H1 (cell line): ENCODE data around the gene CLDND1. TPM values are rescaled to one million over a fixed set of nuclear protein-coding genes. Genes with fewer than 3 reads are reported as not detected.

Experiments
- CTCF ChIA-PET: fragments of 300-600 bp; sonication (Branson Sonifier 250); formaldehyde crosslinking; loops from one replicate; lab custom pipeline; 2021; ENCODE audit not compliant: partially characterized antibody; lab: Charles Lee
- POLR2A ChIA-PET: fragments of 300-600 bp; sonication (Branson Sonifier 250); formaldehyde crosslinking; loops from one replicate; lab custom pipeline; 2021; ENCODE audit warnings: inconsistent platforms; ENCODE audit not compliant: partially characterized antibody; lab: Charles Lee
- DNase-seq, 2 experiments: peaks; one replicate each; pipeline versions ENCODE4 v3.0.0 to v3.0.0-alpha.2; 2010 to 2022; ENCODE audit warnings: low spot score in 2 of 2, low read depth in 1 of 2, mixed read lengths in 1 of 2
- FAIRE-seq: peaks from 2 replicates; lab custom pipeline; 2011; peaks lifted over from hg19 to GRCh38; lab: Jason Lieb, UNC
- H2AFZ ChIP-seq: 2 replicates; pipeline ENCODE4 v1.8.1; 2012; ENCODE audit warnings: low read length, inconsistent platforms
- H2AK5ac ChIP-seq: 2 replicates; pipeline ENCODE4 v1.6.1; 2013; ENCODE audit warnings: low read depth, low read length
- H2BK120ac ChIP-seq: replicated peaks from 2 replicates; pipeline ENCODE3; 2013; ENCODE audit warnings: low read depth, low read length, inconsistent platforms
- H2BK12ac ChIP-seq: 2 replicates; pipeline ENCODE4 v1.6.1; 2013; ENCODE audit warnings: low read depth, low read length
- H2BK15ac ChIP-seq: 2 replicates; pipeline ENCODE4 v1.6.1; 2013; ENCODE audit warnings: low read length
- H2BK20ac ChIP-seq: 2 replicates; pipeline ENCODE4 v1.6.1; 2013; ENCODE audit warnings: low read length
- H2BK5ac ChIP-seq: 2 replicates; pipeline ENCODE4 v1.6.1; 2013; ENCODE audit warnings: low read depth, low read length
- H3K14ac ChIP-seq: 2 replicates; pipeline ENCODE4 v1.6.1; 2013; ENCODE audit warnings: inconsistent platforms; ENCODE audit not compliant: insufficient read length
- H3K18ac ChIP-seq: 2 replicates; pipeline ENCODE4 v1.6.1; 2013; ENCODE audit warnings: low read length; ENCODE audit errors: extremely low read depth
- H3K23ac ChIP-seq: 2 replicates; pipeline ENCODE4 v1.6.1; 2013; ENCODE audit warnings: inconsistent platforms; ENCODE audit not compliant: insufficient read length
- H3K23me2 ChIP-seq: 2 replicates; pipeline ENCODE4 v1.6.1; 2013; ENCODE audit warnings: low read depth, low read length
- H3K27ac ChIP-seq: 2 replicates; pipeline ENCODE4 v1.6.1; 2011; ENCODE audit warnings: low read depth, low read length, inconsistent platforms
- H3K27me3 ChIP-seq, 4 experiments: replicated peaks in 1 of 4; 1 replicate in 1 of 4; 2 replicates in 3 of 4; pipeline versions ENCODE4 v1.6.1 to v1.8.1; 2011 to 2013; ENCODE audit warnings: low read length in 3 of 4, mild to moderate bottlenecking in 3 of 4, inconsistent platforms in 2 of 4, mixed read lengths in 2 of 4, moderate library complexity in 1 of 4; ENCODE audit not compliant: control insufficient read depth in 3 of 4, insufficient read depth in 3 of 4; ENCODE audit errors: extremely low read depth in 1 of 4
- H3K36me3 ChIP-seq, 4 experiments: 2 replicates each; pipeline versions ENCODE4 v1.6.1 to v1.8.1; 2011 to 2013; ENCODE audit warnings: mild to moderate bottlenecking in 4 of 4, low read length in 3 of 4, moderate library complexity in 2 of 4, control low read depth in 1 of 4, inconsistent platforms in 1 of 4; ENCODE audit not compliant: insufficient read depth in 4 of 4, control insufficient read depth in 2 of 4
- H3K4ac ChIP-seq: replicated peaks from 2 replicates; pipeline ENCODE3; 2013; ENCODE audit warnings: low read length, low read depth, mixed read lengths, inconsistent platforms; ENCODE audit not compliant: insufficient read length
- H3K4me1 ChIP-seq, 4 experiments: replicated peaks in 1 of 4; 1 replicate in 1 of 4; 2 replicates in 3 of 4; pipeline versions ENCODE4 v1.6.1 to v1.8.1; 2011 to 2013; ENCODE audit warnings: low read length in 3 of 4, inconsistent platforms in 2 of 4, mixed read lengths in 1 of 4; ENCODE audit not compliant: insufficient read depth in 4 of 4, control insufficient read depth in 3 of 4
- H3K4me2 ChIP-seq, 2 experiments: 2 replicates each; pipeline versions ENCODE4 v1.6.1 to v1.8.1; 2011 to 2013; ENCODE audit warnings: low read depth in 2 of 2, low read length in 2 of 2, control low read depth in 1 of 2, inconsistent platforms in 1 of 2, mild to moderate bottlenecking in 1 of 2; ENCODE audit not compliant: insufficient read depth in 1 of 2
- H3K4me3 ChIP-seq, 4 experiments: fragments of 200-600, 300-600 bp in 1 of 4; sonication (generic), shearing (Covaris generic), sonication (Bioruptor Twin) in 1 of 4; 2 replicates each; pipeline versions ENCODE4 v1.5.1 to v1.8.1; 2011 to 2016; ENCODE audit warnings: low read length in 4 of 4, low read depth in 3 of 4, control low read depth in 2 of 4, inconsistent platforms in 2 of 4, mild to moderate bottlenecking in 2 of 4, mixed read lengths in 1 of 4, moderate library complexity in 1 of 4; ENCODE audit not compliant: insufficient read depth in 2 of 4; ENCODE audit errors: extremely low read depth in 1 of 4
- H3K56ac ChIP-seq: replicated peaks from 2 replicates; pipeline ENCODE3; 2013; ENCODE audit warnings: low read depth, mild to moderate bottlenecking, mixed read lengths, low read length, inconsistent platforms; ENCODE audit not compliant: insufficient read length
- H3K79me1 ChIP-seq: 2 replicates; pipeline ENCODE4 v1.6.1; 2013; ENCODE audit warnings: low read depth, low read length, control low read depth
- H3K79me2 ChIP-seq, 2 experiments: 2 replicates each; pipeline versions ENCODE4 v1.6.1 to v1.8.1; 2012 to 2013; ENCODE audit warnings: low read length in 2 of 2, mild to moderate bottlenecking in 2 of 2, inconsistent platforms in 1 of 2; ENCODE audit not compliant: insufficient read depth in 2 of 2, control insufficient read depth in 1 of 2
- H3K9ac ChIP-seq, 4 experiments: replicated peaks in 1 of 4; 1 replicate in 1 of 4; 2 replicates in 3 of 4; pipeline versions ENCODE4 v1.6.1 to v1.8.1; 2011 to 2013; ENCODE audit warnings: low read depth in 3 of 4, low read length in 3 of 4, control low read depth in 2 of 4, mild to moderate bottlenecking in 2 of 4, moderate library complexity in 2 of 4, inconsistent platforms in 1 of 4; ENCODE audit errors: extremely low read depth in 1 of 4
- H3K9me3 ChIP-seq, 2 experiments: 2 replicates each; pipeline versions ENCODE4 v1.6.1 to v1.8.1; 2012 to 2013; ENCODE audit warnings: mild to moderate bottlenecking in 2 of 2, moderate library complexity in 2 of 2, control low read depth in 1 of 2, inconsistent platforms in 1 of 2, low read depth in 1 of 2, low read length in 1 of 2, mixed read lengths in 1 of 2; ENCODE audit not compliant: insufficient read depth in 2 of 2
- H4K20me1 ChIP-seq, 2 experiments: replicated peaks in 1 of 2; 2 replicates each; pipeline versions ENCODE3 to v1.8.1; 2011 to 2013; ENCODE audit warnings: inconsistent platforms in 2 of 2, low read length in 2 of 2, mild to moderate bottlenecking in 1 of 2; ENCODE audit not compliant: insufficient read depth in 2 of 2, control insufficient read depth in 1 of 2
- H4K5ac ChIP-seq: 2 replicates; pipeline ENCODE4 v1.6.1; 2013; ENCODE audit warnings: low read length, low read depth, mixed read lengths, inconsistent platforms; ENCODE audit not compliant: insufficient read length
- H4K8ac ChIP-seq: 2 replicates; pipeline ENCODE4 v1.8.0; 2013; ENCODE audit warnings: mild to moderate bottlenecking, moderate library complexity, low read length, inconsistent platforms; ENCODE audit not compliant: insufficient read depth; ENCODE audit errors: extremely low read depth
- H4K91ac ChIP-seq: replicated peaks from 2 replicates; pipeline ENCODE3; 2013; ENCODE audit warnings: low read length, mixed read lengths, inconsistent platforms; ENCODE audit not compliant: insufficient read length
- SP1 ChIP-seq: IDR thresholded peaks from 2 replicates; pipeline ENCODE4 v1.6.1; 2011; ENCODE audit warnings: low read depth, low read length
- WGBS, 2 experiments: shearing (Covaris generic) in 1 of 2; methylation state at CpG; one replicate each; pipeline versions ENCODE4 v1.1.6 to v1.1.7; 2013 to 2015; ENCODE audit warnings: low lambda C conversion rate in 2 of 2, mixed read lengths in 2 of 2, inconsistent platforms in 1 of 2, low coverage in 1 of 2, missing lambda C conversion rate in 1 of 2; ENCODE audit not compliant: insufficient replicate concordance in 2 of 2, insufficient coverage in 1 of 2, insufficient read length in 1 of 2; ENCODE audit errors: extremely low coverage in 1 of 2, missing lambda C conversion rate in 1 of 2; 5-methylcytosine and 5-hydroxymethylcytosine counted together
- polyA plus RNA-seq, 7 experiments: library from polyadenylated mRNA; depleted of rRNA in 3 of 7; stranded (reverse) in 5 of 7; unstranded in 2 of 7; fragments of >200 nt in 5 of 7; fragments of 200-250 nt in 2 of 7; gene quantifications; 1 replicate in 5 of 7; 2 replicates in 1 of 7; 4 replicates in 1 of 7; pipeline versions ENCODE4 v1.2.1 to v1.2.3, GENCODE V29; 2011 to 2013; ENCODE audit warnings: missing spikeins in 2 of 7, mixed read lengths in 2 of 7
- total RNA-seq: library from RNA; stranded (reverse); fragmentation: NEBNext Ultra II Directional; extraction: Animal tissue kit (Norgen Biotek cat#: 25700); gene quantifications from 2 replicates; pipeline ENCODE4 v1.2.1, GENCODE V29; 2021

Gene CLDND1
- total and polyA plus RNA-seq, 2 of the 8 experiments (the other 6 are each of a cell fraction or from before 2014, with no cell fraction given): 68.2 to 152 TPM

DNA sequence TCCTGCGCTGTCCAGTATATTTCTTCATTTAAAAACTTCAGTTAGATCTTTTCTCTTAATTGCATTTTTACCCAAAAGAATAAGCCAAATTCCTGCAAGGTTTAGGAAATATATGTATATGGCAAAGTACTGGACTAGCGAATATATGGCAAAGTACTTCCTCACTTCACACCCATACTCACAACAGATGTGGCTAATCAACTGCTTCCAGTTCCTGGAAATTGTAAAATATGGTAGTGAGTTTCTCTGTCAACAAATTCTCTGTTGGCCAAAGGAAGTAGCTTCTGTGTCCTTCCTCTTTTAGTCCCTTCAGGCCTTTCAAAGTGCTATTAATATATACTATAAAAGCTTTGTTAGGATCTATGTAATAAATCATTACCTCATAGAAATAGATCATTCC, 31.1 kb upstream of the CLDND1 start:
- TF ChIP-seq SP1: no peak
- no peak overlapping the region for H3K4me3 ChIP-seq
- H3K9me3 ChIP-seq: no peaks in the 10 kb centered on the region
- peaks cover 0 to 1% (median 0%) of the 10 kb centered on the region in 4 experiments; a peak in 1 of 7 replicates for H3K27me3 ChIP-seq
- H4K91ac ChIP-seq: no peak overlapping the region
- H4K8ac ChIP-seq: no peak overlapping the region
- H3K79me2 ChIP-seq: no peaks in the 10 kb centered on the region
- ChIA-PET POLR2A (no interaction called here), CTCF (no interaction called here)
- H2BK120ac ChIP-seq: no peak overlapping the region
- H3K27ac ChIP-seq: no peak overlapping the region
- no peak overlapping the region for H3K4me2 ChIP-seq
- no peak overlapping the region for H3K4ac ChIP-seq
- H3K23ac ChIP-seq: no peak overlapping the region
- no peak for FAIRE-seq
- H3K36me3 ChIP-seq: no peaks in the 10 kb centered on the region
- H3K9ac ChIP-seq: no peak overlapping the region
- no peak overlapping the region for H3K56ac ChIP-seq
- H3K14ac ChIP-seq: no peak overlapping the region
- H2BK5ac ChIP-seq: no peak overlapping the region
- 91% methylated on average over 2 of the region's 2 CpGs; no CpG with 5 or more reads in 1 of the 2 experiments for WGBS, 2 experiments
- no peaks in the 10 kb centered on the region for H3K23me2 ChIP-seq
- H2AFZ ChIP-seq: no peak overlapping the region
- H4K5ac ChIP-seq: no peak overlapping the region
- no peak overlapping the region for H2BK12ac ChIP-seq
- no peak overlapping the region for H2BK15ac ChIP-seq
- no peaks in the 10 kb centered on the region for H3K79me1 ChIP-seq
- DNase-seq: no peak
- no peak overlapping the region for H2BK20ac ChIP-seq
- no peaks in the 10 kb centered on the region for H4K20me1 ChIP-seq
- H2AK5ac ChIP-seq: no peak overlapping the region
- no peak overlapping the region for H3K18ac ChIP-seq
- no peaks in the 10 kb centered on the region for H3K4me1 ChIP-seq
